Type B pancreatic cell (in vitro differentiated cells): Measurements from ENCODE around the gene PTPN12. TPM values are rescaled to one million over a fixed set of nuclear protein-coding genes. Genes with fewer than 3 reads are reported as not detected.
"Not testable (repeated sequence)": the region's sequence is repeated elsewhere in the genome, so short reads cannot be mapped to it uniquely, and the experiment has no call there.

Experiments
- DNase-seq: peaks from one replicate; pipeline ENCODE4 v3.0.0; 2021; ENCODE audit warnings: mixed read lengths; ENCODE audit not compliant: unreplicated experiment; ENCODE audit errors: extremely low spot score
- H3K27ac Mint-ChIP-seq: 2 replicates; pipeline ENCODE4 v1.8.0; 2021; ENCODE audit warnings: mild to moderate bottlenecking, mixed read lengths
- H3K27me3 Mint-ChIP-seq: 2 replicates; pipeline ENCODE4 v1.8.0; 2021; ENCODE audit warnings: mixed read lengths
- H3K36me3 Mint-ChIP-seq: 2 replicates; pipeline ENCODE4 v1.8.0; 2021; ENCODE audit warnings: mixed read lengths
- H3K4me1 Mint-ChIP-seq: one replicate; pipeline ENCODE4 v1.8.0; 2021; ENCODE audit warnings: mixed read lengths; ENCODE audit not compliant: unreplicated experiment
- H3K4me3 Mint-ChIP-seq: 2 replicates; pipeline ENCODE4 v1.8.0; 2021; ENCODE audit warnings: mild to moderate bottlenecking, mixed read lengths
- H3K9me3 Mint-ChIP-seq: 2 replicates; pipeline ENCODE4 v1.8.0; 2021; ENCODE audit warnings: mixed read lengths
- CTCF ChIP-seq: fragments of 200-600 bp; sonication (generic); conservative IDR thresholded peaks from 2 replicates; pipeline ENCODE4 v1.5.0; 2021; ENCODE audit warnings: antibody characterized with exemption, mild to moderate bottlenecking
- total RNA-seq: library from RNA; stranded (reverse); gene quantifications from 2 replicates; pipeline ENCODE4 v1.2.1, GENCODE V29; 2021; ENCODE audit warnings: low replicate concordance

Gene PTPN12
- total RNA-seq, 1 donor from 2014 or later = 76.7 TPM

GRCh38 chr7:77525231-77525630, 11.9 kb upstream of the PTPN12 start:
- H3K27ac Mint-ChIP-seq = no peak overlapping the region
- no peaks in the 10 kb centered on the region for H3K4me1 Mint-ChIP-seq
- TF ChIP-seq CTCF = no peak
- DNase-seq = no peak
- no peaks in the 10 kb centered on the region for H3K9me3 Mint-ChIP-seq
- no peak overlapping the region for H3K4me3 Mint-ChIP-seq
- no peaks in the 10 kb centered on the region for H3K27me3 Mint-ChIP-seq
- H3K36me3 Mint-ChIP-seq = no peaks in the 10 kb centered on the region

GRCh38 chr7:77528368-77528767, 8.7 kb upstream of the PTPN12 start:
- Mint-ChIP-seq H3K9me3 (peaks cover 4% of the 10 kb centered on the region), H3K27me3 (no peaks in the 10 kb centered on the region), H3K4me3 (no peak overlapping the region), H3K27ac (peak overlapping the region; percentile 66), H3K4me1 (peaks cover 6% of the 10 kb centered on the region), H3K36me3 (no peaks in the 10 kb centered on the region)
- TF ChIP-seq CTCF = no peak
- DNase-seq = no peak

- Mint-ChIP-seq H3K27me3 (no peaks in the 10 kb centered on the region), H3K4me3 (no peak overlapping the region), H3K4me1 (peaks cover 6% of the 10 kb centered on the region), H3K36me3 (no peaks in the 10 kb centered on the region), H3K9me3 (peaks cover 4% of the 10 kb centered on the region), H3K27ac (no peak overlapping the region)
- DNase-seq = no peak
- TF ChIP-seq CTCF = no peak
These were observed 7.8 kb upstream of the PTPN12 start for GRCh38 chr7:77529279-77529678.

GRCh38 chr7:77531038-77531437, 6.1 kb upstream of the PTPN12 start:
- H3K27me3 Mint-ChIP-seq = no peaks in the 10 kb centered on the region
- no peak overlapping the region for H3K27ac Mint-ChIP-seq
- no peaks in the 10 kb centered on the region for H3K36me3 Mint-ChIP-seq
- no peak for TF ChIP-seq CTCF
- no peak overlapping the region for H3K4me3 Mint-ChIP-seq
- H3K4me1 Mint-ChIP-seq = peaks cover 6% of the 10 kb centered on the region
- H3K9me3 Mint-ChIP-seq = peaks cover 4% of the 10 kb centered on the region
- DNase-seq = no peak

GRCh38 chr7:77532247-77532646, 4.8 kb upstream of the PTPN12 start:
- Mint-ChIP-seq H3K9me3 (peaks cover 4% of the 10 kb centered on the region), H3K4me3 (no peak overlapping the region), H3K4me1 (peaks cover 6% of the 10 kb centered on the region), H3K27me3 (no peaks in the 10 kb centered on the region), H3K36me3 (no peaks in the 10 kb centered on the region), H3K27ac (peak overlapping the region; percentile 2)
- DNase-seq = no peak
- no peak for TF ChIP-seq CTCF

- not testable (repeated sequence) for H3K4me1 Mint-ChIP-seq, H3K27me3 Mint-ChIP-seq, H3K4me3 Mint-ChIP-seq, DNase-seq, H3K36me3 Mint-ChIP-seq, H3K9me3 Mint-ChIP-seq
- H3K27ac Mint-ChIP-seq = peak overlapping the region; percentile 2
These were observed 4.4 kb upstream of the PTPN12 start for GRCh38 chr7:77532732-77533131.

- not testable (repeated sequence) for H3K36me3 Mint-ChIP-seq, H3K9me3 Mint-ChIP-seq, DNase-seq, H3K27me3 Mint-ChIP-seq, H3K4me3 Mint-ChIP-seq, H3K27ac Mint-ChIP-seq
- H3K4me1 Mint-ChIP-seq = peaks cover 11% of the 10 kb centered on the region
These were observed 3.0 kb upstream of the PTPN12 start for GRCh38 chr7:77534046-77534445.
